GM10248 (cell line): ENCODE data around the gene RASAL2.

ENCODE experiments used
- CTCF ChIA-PET: fragments of 300-600 bp; sonication (Branson Sonifier 250); formaldehyde crosslinking; extraction: SDS; loops from one replicate; lab custom pipeline; 2021; ENCODE audit warnings: antibody characterized with exemption; lab: Yijun Ruan, JAX
- POLR2A ChIA-PET: fragments of 350-650 bp; sonication (Branson Sonifier 250); formaldehyde crosslinking; extraction: SDS; loops from one replicate; lab custom pipeline; 2020; ENCODE audit warnings: antibody characterized with exemption; lab: Yijun Ruan, JAX
- DNase-seq: peaks from one replicate; pipeline ENCODE4 v3.0.0; 2012; ENCODE audit errors: extremely low spot score
- TF ChIP-seq, protein P1 (sequence below): IDR thresholded peaks from 2 replicates; pipeline ENCODE4 v1.5.1; 2012; ENCODE audit warnings: mild to moderate bottlenecking, low read depth; ENCODE audit errors: extremely low read depth, missing control alignments, control extremely low read depth

RASAL2 gene

DNA sequence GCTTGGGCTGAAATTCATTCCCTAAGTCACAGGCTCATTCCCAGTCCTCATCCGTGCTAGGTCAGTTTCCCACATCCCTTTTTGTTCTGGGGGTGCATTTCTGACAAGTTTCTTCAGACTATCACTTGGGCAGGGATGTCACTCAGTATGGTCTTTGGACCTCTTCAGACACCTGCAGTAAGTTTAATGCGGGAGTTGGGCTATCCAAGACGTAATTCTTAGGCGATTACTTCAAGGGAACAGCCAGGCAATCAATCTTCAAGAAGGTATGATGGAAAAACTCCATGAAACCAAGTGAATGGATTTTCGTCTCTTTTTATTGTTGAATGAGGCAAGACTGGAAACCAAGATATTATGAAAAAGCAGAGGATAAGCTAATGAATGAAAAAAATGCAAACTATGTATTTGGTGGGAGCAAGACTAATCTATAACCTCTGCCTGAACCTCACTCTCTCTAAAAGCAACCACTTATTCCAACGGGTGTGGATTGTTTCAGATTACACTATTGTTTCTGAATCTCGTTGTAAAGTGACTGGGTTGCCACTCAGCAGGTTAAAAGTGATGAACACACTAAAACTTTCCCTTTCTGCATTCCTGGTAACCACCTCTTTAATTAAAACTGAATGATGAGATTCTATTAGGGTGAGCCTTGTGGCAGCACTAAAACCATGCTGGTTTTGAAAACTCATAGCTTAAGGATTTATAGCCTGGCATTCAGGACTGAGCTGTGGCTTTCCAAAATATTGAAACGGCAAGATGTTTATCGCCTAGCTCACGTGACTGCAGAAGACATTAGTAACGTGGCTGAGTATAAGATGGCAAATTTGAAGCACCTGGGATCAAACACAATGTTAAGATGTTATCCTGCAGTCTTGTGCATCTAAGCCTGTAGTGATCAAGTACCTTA, 1.1 kb downstream of the RASAL2 start:
- TF ChIP-seq, protein P1, sequence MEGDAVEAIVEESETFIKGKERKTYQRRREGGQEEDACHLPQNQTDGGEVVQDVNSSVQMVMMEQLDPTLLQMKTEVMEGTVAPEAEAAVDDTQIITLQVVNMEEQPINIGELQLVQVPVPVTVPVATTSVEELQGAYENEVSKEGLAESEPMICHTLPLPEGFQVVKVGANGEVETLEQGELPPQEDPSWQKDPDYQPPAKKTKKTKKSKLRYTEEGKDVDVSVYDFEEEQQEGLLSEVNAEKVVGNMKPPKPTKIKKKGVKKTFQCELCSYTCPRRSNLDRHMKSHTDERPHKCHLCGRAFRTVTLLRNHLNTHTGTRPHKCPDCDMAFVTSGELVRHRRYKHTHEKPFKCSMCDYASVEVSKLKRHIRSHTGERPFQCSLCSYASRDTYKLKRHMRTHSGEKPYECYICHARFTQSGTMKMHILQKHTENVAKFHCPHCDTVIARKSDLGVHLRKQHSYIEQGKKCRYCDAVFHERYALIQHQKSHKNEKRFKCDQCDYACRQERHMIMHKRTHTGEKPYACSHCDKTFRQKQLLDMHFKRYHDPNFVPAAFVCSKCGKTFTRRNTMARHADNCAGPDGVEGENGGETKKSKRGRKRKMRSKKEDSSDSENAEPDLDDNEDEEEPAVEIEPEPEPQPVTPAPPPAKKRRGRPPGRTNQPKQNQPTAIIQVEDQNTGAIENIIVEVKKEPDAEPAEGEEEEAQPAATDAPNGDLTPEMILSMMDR, result no peak
- DNase-seq, result no peak
- ChIA-PET CTCF (interaction anchor here (2.6 kb wide), 1 partner anchor 25 kb away, joined by 6 read pairs; no protein-coding TSS in a partner anchor), POLR2A (no interaction called here)

DNA sequence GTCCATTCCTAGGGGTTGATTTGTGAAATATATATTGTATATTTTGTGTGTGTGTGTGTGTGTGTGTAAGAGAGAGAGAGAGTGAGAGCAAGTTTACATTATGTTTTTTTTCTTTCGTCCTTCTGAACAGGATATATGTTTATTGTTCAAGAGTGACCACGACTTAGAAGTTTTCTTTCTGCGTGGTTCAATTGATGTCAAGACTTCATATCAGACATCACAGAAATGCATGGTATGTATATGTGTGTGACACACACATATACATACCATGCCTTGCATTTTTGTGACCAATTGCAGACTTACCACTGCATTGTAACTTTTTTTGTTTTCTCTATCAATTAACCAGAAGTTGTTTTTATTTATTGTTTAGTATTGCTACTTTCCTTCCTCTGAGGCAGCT, 2.5 kb downstream of the RASAL2 start:
- DNase-seq, result no peak
- TF ChIP-seq, protein P1, result no peak
- ChIA-PET CTCF (interaction anchor here (0.9 kb wide), 1 partner anchor 9 kb away, joined by 3 read pairs; no protein-coding TSS in a partner anchor), POLR2A (no interaction called here)

DNA sequence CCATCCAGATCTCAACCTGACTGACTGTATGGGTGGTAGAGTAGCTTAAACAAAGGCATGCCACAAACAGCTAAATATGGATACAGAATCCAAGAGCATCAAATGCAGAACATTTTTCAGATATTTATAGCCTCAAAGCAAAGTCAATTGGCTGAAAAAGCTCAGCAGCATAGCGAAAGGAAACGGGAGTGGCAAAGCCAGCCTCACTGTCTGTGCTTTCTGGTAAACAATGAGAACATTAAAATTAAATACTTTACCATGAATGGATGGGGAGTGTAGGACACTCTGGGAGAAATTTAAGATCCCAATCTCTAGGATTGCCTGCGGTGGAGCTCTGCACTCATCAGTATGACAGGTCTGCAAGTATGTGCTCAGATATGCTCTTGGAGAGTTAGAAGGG, 4.4 kb downstream of the RASAL2 start:
- TF ChIP-seq, protein P1, result no peak
- DNase-seq, result no peak
- POLR2A ChIA-PET, result no interaction called here
- CTCF ChIA-PET, result interaction anchor here (1.6 kb wide), 1 partner anchor 42 kb away, joined by 4 read pairs; no protein-coding TSS in a partner anchor

DNA sequence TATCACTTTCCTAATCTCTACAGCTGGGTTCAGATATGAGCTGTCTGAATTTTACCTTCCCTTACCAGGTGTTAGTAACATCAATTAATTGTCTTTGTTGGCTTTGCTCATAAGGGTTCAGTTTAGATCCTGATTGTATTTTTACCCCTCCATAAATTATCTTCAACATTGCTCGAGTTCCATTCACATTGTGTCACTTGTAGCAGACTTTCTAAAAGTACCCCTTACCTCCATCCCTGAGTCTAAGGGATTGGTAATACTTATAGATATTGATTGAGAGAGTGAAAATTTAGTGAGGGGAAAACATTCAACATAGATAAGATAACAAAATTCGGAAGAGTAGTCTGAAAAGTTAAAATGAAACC, 7.3 kb downstream of the RASAL2 start:
- CTCF ChIA-PET, result interaction anchor here (1.3 kb wide), 1 partner anchor 69 kb away, joined by 4 read pairs; no protein-coding TSS in a partner anchor
- POLR2A ChIA-PET, result no interaction called here
- no peak for DNase-seq
- TF ChIP-seq, protein P1, result no peak

DNA sequence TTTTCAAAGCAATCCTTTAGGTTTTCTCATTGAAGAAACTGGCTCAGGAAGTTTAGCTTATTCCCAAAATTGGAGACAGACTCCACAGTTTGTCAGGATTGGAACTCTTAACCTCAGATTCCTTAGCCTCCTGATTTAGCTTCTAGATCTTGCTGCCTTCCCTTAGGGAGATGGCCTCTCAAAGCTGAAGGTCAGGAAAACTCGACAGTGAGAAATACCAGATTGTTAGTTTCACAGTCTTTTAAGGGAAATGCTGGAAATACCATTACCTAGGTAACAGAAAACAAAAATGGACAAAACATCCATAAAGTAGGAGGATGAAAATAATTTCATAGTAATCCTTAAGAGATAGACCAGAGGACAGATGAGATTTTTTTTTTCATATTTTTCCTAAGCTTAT, 7.8 kb downstream of the RASAL2 start:
- CTCF ChIA-PET, result interaction anchor here (1.3 kb wide), 2 partner anchors 9 to 70 kb away, joined by 3 to 4 read pairs; no protein-coding TSS in a partner anchor

DNA sequence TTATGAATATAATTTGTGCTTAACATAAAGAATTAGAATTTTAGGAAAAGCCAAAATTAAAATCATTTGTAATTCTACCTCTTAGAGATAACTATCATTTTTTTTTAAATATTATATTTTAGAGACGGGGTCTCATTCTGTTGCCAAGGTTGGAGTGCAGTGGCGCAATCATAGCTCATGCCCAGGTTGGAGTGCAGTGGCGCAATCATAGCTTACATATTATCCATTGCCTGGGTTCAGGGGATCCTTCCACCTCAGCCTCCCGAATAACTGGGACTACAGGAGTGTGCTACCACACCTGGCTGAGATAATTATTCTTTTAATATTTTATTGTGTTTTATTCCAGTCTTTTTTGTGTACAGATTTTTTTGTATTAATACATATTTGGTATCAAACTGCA, 8.3 kb downstream of the RASAL2 start:
- POLR2A ChIA-PET, result no interaction called here
- no peak for DNase-seq
- TF ChIP-seq, protein P1, result no peak
- CTCF ChIA-PET, result interaction anchor here (1.3 kb wide), 2 partner anchors 9 to 70 kb away, joined by 3 to 4 read pairs; no protein-coding TSS in a partner anchor

More for the DNA sequence above, 7.8 kb downstream of the RASAL2 start:
- TF ChIP-seq, protein P1, result no peak
- DNase-seq, result no peak
- POLR2A ChIA-PET, result no interaction called here
